Measurements from ENCODE around the gene FHAD1.

DNA sequence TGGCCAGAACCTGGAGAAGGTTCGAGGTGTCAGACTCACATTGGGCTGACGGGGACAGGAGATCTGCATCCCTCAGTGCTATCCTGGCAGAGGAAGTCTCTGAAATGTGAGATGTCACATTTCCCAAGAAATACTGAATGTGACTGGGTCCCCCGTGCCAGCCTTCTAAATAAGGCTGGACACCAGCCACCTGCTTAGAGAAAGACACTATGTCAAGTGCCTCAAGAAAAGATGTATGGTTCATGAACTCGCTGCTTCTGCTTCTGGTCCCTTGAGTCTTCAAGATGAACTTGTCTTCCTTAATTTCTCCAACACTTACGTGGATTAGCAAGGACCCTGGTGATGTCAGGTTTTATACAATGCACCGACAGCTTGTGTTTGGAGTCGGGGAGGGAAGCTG lies 42.1 kb upstream of the FHAD1 start:
- TF ChIP-seq, protein P1, sequence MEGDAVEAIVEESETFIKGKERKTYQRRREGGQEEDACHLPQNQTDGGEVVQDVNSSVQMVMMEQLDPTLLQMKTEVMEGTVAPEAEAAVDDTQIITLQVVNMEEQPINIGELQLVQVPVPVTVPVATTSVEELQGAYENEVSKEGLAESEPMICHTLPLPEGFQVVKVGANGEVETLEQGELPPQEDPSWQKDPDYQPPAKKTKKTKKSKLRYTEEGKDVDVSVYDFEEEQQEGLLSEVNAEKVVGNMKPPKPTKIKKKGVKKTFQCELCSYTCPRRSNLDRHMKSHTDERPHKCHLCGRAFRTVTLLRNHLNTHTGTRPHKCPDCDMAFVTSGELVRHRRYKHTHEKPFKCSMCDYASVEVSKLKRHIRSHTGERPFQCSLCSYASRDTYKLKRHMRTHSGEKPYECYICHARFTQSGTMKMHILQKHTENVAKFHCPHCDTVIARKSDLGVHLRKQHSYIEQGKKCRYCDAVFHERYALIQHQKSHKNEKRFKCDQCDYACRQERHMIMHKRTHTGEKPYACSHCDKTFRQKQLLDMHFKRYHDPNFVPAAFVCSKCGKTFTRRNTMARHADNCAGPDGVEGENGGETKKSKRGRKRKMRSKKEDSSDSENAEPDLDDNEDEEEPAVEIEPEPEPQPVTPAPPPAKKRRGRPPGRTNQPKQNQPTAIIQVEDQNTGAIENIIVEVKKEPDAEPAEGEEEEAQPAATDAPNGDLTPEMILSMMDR (IDR thresholded peaks at IDR 0.05; ENCODE audit: low read depth, low read length, missing input control), result no peak
- TF ChIP-seq FOXA2 (IDR thresholded peaks at IDR 0.05), result no peak
- TF ChIP-seq TAF1 (conservative IDR thresholded peaks at IDR 0.05), result no peak
- no peak for TF ChIP-seq RAD21 (IDR thresholded peaks at IDR 0.05)
- no peak for TF ChIP-seq YY1 (IDR thresholded peaks at IDR 0.05)
- no peak for TF ChIP-seq SP1 (IDR thresholded peaks at IDR 0.05)
- no peak for TF ChIP-seq JUND (IDR thresholded peaks at IDR 0.05)
- TF ChIP-seq, protein P2, sequence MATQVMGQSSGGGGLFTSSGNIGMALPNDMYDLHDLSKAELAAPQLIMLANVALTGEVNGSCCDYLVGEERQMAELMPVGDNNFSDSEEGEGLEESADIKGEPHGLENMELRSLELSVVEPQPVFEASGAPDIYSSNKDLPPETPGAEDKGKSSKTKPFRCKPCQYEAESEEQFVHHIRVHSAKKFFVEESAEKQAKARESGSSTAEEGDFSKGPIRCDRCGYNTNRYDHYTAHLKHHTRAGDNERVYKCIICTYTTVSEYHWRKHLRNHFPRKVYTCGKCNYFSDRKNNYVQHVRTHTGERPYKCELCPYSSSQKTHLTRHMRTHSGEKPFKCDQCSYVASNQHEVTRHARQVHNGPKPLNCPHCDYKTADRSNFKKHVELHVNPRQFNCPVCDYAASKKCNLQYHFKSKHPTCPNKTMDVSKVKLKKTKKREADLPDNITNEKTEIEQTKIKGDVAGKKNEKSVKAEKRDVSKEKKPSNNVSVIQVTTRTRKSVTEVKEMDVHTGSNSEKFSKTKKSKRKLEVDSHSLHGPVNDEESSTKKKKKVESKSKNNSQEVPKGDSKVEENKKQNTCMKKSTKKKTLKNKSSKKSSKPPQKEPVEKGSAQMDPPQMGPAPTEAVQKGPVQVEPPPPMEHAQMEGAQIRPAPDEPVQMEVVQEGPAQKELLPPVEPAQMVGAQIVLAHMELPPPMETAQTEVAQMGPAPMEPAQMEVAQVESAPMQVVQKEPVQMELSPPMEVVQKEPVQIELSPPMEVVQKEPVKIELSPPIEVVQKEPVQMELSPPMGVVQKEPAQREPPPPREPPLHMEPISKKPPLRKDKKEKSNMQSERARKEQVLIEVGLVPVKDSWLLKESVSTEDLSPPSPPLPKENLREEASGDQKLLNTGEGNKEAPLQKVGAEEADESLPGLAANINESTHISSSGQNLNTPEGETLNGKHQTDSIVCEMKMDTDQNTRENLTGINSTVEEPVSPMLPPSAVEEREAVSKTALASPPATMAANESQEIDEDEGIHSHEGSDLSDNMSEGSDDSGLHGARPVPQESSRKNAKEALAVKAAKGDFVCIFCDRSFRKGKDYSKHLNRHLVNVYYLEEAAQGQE (IDR thresholded peaks at IDR 0.05), result no peak

Measured in liver (tissue), 3 donors.